BLaER1 (cell line): Measurements from ENCODE around the gene LIPM.

Source experiments
- H3K27ac ChIP-seq: shearing (Covaris generic); formaldehyde crosslinking; 2 replicates; pipeline ENCODE4 v1.8.1; 2022
- H3K27me3 ChIP-seq: shearing (Covaris generic); formaldehyde crosslinking; 2 replicates; pipeline ENCODE4 v1.8.1; 2022
- H3K36me3 ChIP-seq: shearing (Covaris generic); formaldehyde crosslinking; 2 replicates; pipeline ENCODE4 v1.8.1; 2022
- H3K4me1 ChIP-seq: shearing (Covaris generic); formaldehyde crosslinking; 2 replicates; pipeline ENCODE4 v1.8.1; 2022
- H3K4me2 ChIP-seq: shearing (Covaris generic); formaldehyde crosslinking; 2 replicates; pipeline ENCODE4 v1.8.1; 2022
- H3K4me3 ChIP-seq: shearing (Covaris generic); formaldehyde crosslinking; 2 replicates; pipeline ENCODE4 v1.8.1; 2022
- H3K9ac ChIP-seq: shearing (Covaris generic); formaldehyde crosslinking; 2 replicates; pipeline ENCODE4 v1.8.1; 2022
- H3K9me3 ChIP-seq: shearing (Covaris generic); formaldehyde crosslinking; 2 replicates; pipeline ENCODE4 v1.8.1; 2022
- H4K20me1 ChIP-seq: shearing (Covaris generic); formaldehyde crosslinking; 2 replicates; pipeline ENCODE4 v1.8.1; 2022
- Cebpa-rat ChIP-seq: shearing (Covaris generic); IDR thresholded peaks from 2 replicates; pipeline ENCODE4 v1.8.1; 2022

Gene LIPM

DNA sequence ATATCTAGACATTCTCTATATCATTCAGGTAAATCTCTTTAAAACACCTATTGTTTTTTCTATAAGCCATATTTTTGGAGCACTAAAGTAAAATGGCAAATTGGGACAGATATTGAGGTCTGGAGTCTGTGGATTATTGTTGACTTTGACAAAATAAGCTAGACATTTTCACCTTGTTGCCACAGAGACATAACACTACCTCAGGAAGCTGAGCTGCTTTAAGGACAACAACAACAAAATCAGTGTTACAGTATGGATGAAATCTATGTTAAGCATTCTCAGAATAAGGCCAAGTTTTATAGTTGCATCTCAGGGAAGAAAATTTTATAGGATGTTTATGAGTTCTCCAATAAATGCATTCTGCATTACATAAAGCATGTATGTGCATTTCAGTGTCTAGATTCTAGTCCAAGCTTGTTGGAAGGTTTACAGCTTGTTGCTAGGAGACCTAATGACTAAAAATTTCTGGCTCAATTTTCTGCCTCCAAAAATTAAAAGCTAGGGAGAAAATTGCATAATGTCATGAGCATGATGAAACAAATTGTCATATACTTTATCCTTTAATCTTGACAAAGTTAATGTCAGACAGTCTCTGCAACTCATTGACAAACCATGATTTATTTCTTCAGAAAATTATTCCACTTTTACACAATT, 18.3 kb downstream of the LIPM start:
- Histone ChIP-seq H4K20me1 (no peaks in the 10 kb centered on the region), H3K4me2 (no peak overlapping the region), H3K27me3 (no peaks in the 10 kb centered on the region), H3K27ac (no peak overlapping the region), H3K36me3 (no peaks in the 10 kb centered on the region), H3K9me3 (no peaks in the 10 kb centered on the region), H3K4me3 (no peak overlapping the region), H3K4me1 (0 out of 2 replicates have a peak, but pooled peaks cover 5% of the 10 kb centered on the region), H3K9ac (no peak overlapping the region)
- no peak for TF ChIP-seq Cebpa-rat

DNA sequence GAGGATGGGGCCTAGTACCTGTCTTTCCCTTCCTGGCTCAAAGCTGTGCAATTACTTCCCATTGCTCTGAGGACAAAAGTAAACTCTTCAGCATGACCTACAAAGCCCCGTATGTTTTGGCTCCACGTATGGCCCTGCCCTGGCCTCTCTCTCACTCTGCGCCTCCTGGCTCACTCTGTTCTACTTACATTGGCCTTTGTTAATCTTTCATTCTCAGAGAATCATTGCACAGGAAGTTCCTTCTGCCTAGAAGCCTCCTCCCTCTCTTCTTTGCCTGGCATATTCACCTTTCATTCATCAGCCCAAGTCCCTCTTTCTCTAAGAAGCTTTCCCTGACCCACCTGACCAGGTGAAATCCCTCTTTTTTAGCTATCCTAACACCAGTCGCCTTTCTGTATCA, 23.9 kb downstream of the LIPM start:
- no peak overlapping the region for H3K27ac ChIP-seq
- peaks cover 33% of the 10 kb centered on the region for H3K4me1 ChIP-seq
- H3K36me3 ChIP-seq, result no peaks in the 10 kb centered on the region
- no peaks in the 10 kb centered on the region for H3K9me3 ChIP-seq
- H3K4me2 ChIP-seq, result no peak overlapping the region
- no peaks in the 10 kb centered on the region; the same call in 1 of the 2 replicates for H3K27me3 ChIP-seq
- H4K20me1 ChIP-seq, result no peaks in the 10 kb centered on the region
- no peak overlapping the region for H3K4me3 ChIP-seq
- TF ChIP-seq Cebpa-rat, result no peak
- no peak overlapping the region for H3K9ac ChIP-seq

DNA sequence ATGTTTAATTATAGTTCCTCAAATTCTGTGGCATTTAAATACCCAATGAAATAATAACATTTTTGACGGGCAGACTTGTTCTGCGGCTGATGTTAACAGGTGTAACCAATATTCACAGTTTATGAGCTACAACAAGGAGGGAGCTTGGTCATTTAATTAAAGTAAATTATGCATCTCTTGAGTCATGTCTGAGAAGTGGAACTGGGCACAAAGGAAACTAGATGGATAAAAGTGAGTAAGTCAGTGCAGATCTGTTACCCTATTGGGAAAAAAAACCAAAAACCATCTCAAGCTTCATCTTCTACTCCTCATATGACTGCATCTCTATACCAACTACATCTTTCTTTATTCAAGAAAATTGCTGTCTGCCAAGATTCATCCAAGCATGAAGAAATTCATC, 25.1 kb downstream of the LIPM start:
- no peak for TF ChIP-seq Cebpa-rat
- Histone ChIP-seq H4K20me1 (no peaks in the 10 kb centered on the region), H3K4me3 (no peak overlapping the region), H3K9ac (no peak overlapping the region), H3K36me3 (no peaks in the 10 kb centered on the region), H3K4me1 (peaks cover 34% of the 10 kb centered on the region), H3K4me2 (no peak overlapping the region), H3K27me3 (no peaks in the 10 kb centered on the region; the same call in 1 of the 2 replicates), H3K9me3 (no peaks in the 10 kb centered on the region), H3K27ac (no peak overlapping the region)

DNA sequence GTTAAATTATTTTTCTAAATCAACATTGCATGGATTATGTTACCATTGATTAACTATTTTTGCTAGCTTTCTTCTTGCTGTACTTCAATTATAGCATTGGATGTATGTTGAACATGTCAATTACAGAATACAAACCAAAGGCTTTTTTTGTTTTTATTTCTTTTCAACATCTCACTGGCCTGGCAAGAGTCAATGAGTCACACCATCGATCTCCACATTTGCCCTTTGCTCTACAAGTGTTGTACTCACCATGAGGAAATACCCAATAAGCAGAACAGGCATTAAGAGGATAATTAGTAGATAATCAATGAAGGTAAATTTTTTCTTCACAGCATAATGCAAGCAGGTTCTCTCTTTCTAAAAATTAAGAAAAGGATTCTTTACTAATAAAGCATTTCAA, 25.8 kb downstream of the LIPM start:
- no peak overlapping the region for H3K4me3 ChIP-seq
- H3K27me3 ChIP-seq, result no peaks in the 10 kb centered on the region; the same call in 1 of the 2 replicates
- peak overlapping the region; percentile 45 for H3K4me2 ChIP-seq
- no peaks in the 10 kb centered on the region for H4K20me1 ChIP-seq
- H3K4me1 ChIP-seq, result peaks cover 35% of the 10 kb centered on the region
- no peak overlapping the region for H3K9ac ChIP-seq
- no peak for TF ChIP-seq Cebpa-rat
- no peak overlapping the region for H3K27ac ChIP-seq
- no peaks in the 10 kb centered on the region for H3K36me3 ChIP-seq
- no peaks in the 10 kb centered on the region for H3K9me3 ChIP-seq

DNA sequence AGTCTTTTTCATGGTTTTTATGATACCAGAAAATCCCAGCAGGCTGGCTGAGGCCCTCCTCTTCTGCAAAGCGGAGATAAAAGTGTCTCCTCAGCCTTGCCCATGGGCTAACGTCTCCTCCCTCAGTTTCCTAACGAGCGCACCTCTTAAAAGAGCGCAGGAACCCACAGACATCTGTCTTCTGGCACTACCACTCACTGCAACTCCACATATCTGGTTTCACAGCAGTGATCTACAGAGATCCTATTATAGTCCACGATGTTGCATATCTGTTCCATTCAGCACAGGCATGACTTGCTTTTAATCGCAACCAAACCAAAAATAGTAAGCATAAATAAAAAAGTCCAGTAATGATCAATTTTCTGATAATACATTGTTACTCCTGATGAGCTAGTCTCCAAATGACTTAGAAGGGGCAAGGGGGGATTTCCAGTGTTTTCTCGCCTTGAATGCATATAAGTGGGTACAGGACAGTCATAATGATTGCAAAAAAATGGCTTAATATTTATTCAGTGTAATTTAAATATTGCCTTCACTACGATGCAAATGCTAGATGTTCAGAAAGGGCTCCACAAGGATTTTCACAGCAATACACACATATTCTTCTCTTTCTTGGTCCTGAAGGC, 28.2 kb downstream of the LIPM start:
- TF ChIP-seq Cebpa-rat, result no peak
- no peaks in the 10 kb centered on the region for H3K36me3 ChIP-seq
- no peak overlapping the region for H3K27ac ChIP-seq
- H3K4me3 ChIP-seq, result no peak overlapping the region
- no peaks in the 10 kb centered on the region; the same call in 1 of the 2 replicates for H3K27me3 ChIP-seq
- no peaks in the 10 kb centered on the region for H3K9me3 ChIP-seq
- peak overlapping the region; percentile 52 for H3K4me2 ChIP-seq
- peaks cover 37% of the 10 kb centered on the region for H3K4me1 ChIP-seq
- no peaks in the 10 kb centered on the region for H4K20me1 ChIP-seq
- no peak overlapping the region for H3K9ac ChIP-seq

DNA sequence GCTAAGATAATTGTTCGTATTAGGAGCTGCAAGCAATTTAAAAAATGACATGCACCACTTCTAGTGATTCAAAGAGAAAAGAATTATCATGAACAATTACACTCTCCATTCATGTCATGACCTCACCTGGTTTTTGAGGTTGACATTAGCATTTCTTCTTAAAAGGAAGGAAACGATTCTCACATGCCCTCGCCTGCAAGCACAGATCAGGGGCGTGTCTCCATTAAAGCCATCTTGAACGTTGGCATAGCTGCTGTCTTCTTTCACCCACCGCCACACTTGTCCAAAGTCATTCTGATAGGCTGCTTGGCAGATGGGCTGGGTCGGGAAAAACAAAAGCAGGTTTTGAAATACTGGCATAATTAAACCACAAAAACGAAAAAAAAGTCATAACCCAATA, 29.2 kb downstream of the LIPM start:
- Histone ChIP-seq H3K27me3 (no peaks in the 10 kb centered on the region; the same call in 1 of the 2 replicates), H3K4me2 (no peak overlapping the region), H3K36me3 (no peaks in the 10 kb centered on the region), H3K4me3 (no peak overlapping the region), H3K9me3 (no peaks in the 10 kb centered on the region), H3K27ac (no peak overlapping the region), H3K9ac (no peak overlapping the region), H3K4me1 (peaks cover 37% of the 10 kb centered on the region), H4K20me1 (no peaks in the 10 kb centered on the region)
- TF ChIP-seq Cebpa-rat, result no peak

DNA sequence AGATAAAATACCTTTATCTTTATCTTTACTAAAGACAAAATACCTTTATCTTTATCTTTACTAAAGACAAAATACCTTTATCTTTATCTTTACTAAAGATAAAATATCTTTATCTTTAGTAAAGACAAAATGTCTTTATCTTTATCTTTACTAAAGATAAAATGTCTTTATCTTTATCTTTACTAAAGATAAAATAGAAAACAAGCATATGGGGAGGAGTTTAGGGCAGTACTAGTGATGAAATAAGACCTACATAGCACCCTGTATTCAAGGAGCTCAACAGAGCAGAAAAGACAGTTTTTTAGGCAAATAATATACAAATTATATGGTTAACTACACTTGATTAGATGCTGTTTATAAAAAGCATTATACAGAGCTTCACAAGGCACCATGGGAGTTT, 29.8 kb downstream of the LIPM start:
- H3K27me3 ChIP-seq, result no peaks in the 10 kb centered on the region; the same call in 1 of the 2 replicates
- no peak overlapping the region for H3K4me3 ChIP-seq
- no peaks in the 10 kb centered on the region for H4K20me1 ChIP-seq
- no peak overlapping the region for H3K9ac ChIP-seq
- H3K36me3 ChIP-seq, result no peaks in the 10 kb centered on the region
- H3K4me2 ChIP-seq, result no peak overlapping the region
- no peak for TF ChIP-seq Cebpa-rat
- H3K27ac ChIP-seq, result no peak overlapping the region
- peaks cover 37% of the 10 kb centered on the region for H3K4me1 ChIP-seq
- H3K9me3 ChIP-seq, result no peaks in the 10 kb centered on the region

DNA sequence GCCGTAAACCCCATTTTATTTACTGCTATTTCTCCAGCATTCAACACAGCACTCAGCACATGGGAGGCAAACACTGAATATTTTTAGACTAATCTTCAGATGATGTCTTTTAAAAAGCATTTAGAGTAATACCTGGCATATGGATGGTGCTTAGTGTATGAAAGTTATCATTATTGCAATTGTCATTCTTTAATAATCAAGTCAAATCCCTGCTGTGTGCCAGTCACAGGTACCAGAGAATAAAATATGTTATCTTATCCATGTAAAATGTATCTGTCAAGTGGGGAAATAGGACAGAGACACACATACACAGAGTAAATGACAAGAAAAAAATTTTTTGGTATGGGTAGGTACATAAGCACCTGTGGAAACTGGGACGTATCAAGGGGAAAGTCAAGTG, 30.6 kb downstream of the LIPM start:
- no peaks in the 10 kb centered on the region for H3K9me3 ChIP-seq
- H4K20me1 ChIP-seq, result no peaks in the 10 kb centered on the region
- no peak overlapping the region for H3K9ac ChIP-seq
- no peak for TF ChIP-seq Cebpa-rat
- peaks cover 37% of the 10 kb centered on the region for H3K4me1 ChIP-seq
- no peak overlapping the region for H3K4me3 ChIP-seq
- no peaks in the 10 kb centered on the region; the same call in 1 of the 2 replicates for H3K27me3 ChIP-seq
- H3K36me3 ChIP-seq, result no peaks in the 10 kb centered on the region
- no peak overlapping the region for H3K27ac ChIP-seq
- no peak overlapping the region for H3K4me2 ChIP-seq

DNA sequence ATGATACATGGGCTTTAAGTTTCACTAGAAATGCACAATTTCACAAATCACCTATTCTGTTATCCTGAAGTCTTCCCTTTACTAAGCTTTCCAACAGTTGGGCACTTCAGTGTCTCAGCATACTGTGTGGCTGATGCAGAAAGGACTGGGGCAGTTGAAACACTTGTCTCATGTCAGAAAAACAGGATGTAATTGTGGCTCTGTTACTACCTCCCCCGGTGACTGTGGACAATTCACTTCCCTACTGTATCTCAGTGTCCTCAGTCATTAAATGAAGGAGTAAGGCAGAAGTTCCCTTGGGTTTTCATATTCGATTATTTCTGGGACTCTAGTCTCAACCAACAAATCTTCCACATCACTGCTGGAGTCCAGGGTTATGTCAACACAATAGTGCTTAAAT, 31.2 kb downstream of the LIPM start:
- Histone ChIP-seq H3K9ac (no peak overlapping the region), H3K36me3 (no peaks in the 10 kb centered on the region), H3K4me1 (peaks cover 34% of the 10 kb centered on the region), H3K4me3 (no peak overlapping the region), H3K27ac (no peak overlapping the region), H3K9me3 (no peaks in the 10 kb centered on the region), H4K20me1 (no peaks in the 10 kb centered on the region), H3K27me3 (no peaks in the 10 kb centered on the region; the same call in 1 of the 2 replicates), H3K4me2 (peak overlapping the region; percentile 16; the same call in 1 of the 2 replicates)
- TF ChIP-seq Cebpa-rat, result no peak

DNA sequence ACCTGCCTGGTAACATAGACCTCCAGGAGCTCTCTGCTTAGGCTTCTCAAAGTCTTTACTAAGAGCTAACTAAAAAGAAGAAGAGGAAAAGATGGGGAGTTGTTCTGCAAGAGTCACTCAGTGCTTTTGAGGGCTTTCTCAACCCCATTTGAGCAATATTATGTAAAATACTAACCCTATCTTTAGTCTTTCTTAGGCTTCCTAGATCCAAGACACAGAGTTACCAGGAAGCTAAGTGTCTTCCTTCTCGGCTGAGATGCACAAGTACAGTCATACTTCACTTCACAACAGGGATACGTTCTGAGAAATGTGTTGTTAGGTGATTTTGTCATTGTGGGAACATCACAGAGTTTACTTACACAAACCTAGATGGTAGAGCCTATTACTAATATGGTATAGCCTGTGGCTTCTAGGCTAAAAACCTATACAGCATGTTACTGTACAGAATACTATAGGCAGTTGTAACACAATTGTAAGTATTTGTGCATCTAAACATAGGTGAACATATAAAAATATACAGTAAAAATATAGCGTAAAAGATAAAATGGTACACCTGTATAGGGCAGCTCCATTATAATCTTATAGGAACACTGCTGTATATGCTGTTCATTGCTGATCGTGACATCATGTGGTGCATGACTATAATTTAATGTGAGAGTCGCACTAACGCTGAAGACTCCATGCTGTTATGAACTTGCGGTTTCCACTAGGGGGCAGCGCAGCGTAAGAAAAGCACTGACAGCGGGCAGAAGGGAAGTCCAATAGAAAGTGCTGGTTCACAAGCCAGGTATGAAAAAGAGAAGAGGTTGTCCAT, 32.8 kb downstream of the LIPM start:
- H3K9ac ChIP-seq, result no peak overlapping the region
- H3K4me3 ChIP-seq, result no peak overlapping the region
- no peaks in the 10 kb centered on the region for H3K9me3 ChIP-seq
- no peaks in the 10 kb centered on the region for H4K20me1 ChIP-seq
- no peaks in the 10 kb centered on the region; the same call in 1 of the 2 replicates for H3K27me3 ChIP-seq
- no peak overlapping the region for H3K27ac ChIP-seq
- no peak overlapping the region for H3K4me2 ChIP-seq
- no peaks in the 10 kb centered on the region for H3K36me3 ChIP-seq
- H3K4me1 ChIP-seq, result peaks cover 20% of the 10 kb centered on the region
- TF ChIP-seq Cebpa-rat, result no peak
